ENCODE measurements around the gene NPY4R2. TPM values are rescaled to one million over a fixed set of nuclear protein-coding genes. Genes with fewer than 3 reads are reported as not detected.
"Not testable (repeated sequence)": the region's sequence is repeated elsewhere in the genome, so short reads cannot be mapped to it uniquely, and the experiment has no call there.

NPY4R2 gene
- total RNA-seq, 2 donors from 2014 or later: 0.24 TPM; not detected in 1

DNA sequence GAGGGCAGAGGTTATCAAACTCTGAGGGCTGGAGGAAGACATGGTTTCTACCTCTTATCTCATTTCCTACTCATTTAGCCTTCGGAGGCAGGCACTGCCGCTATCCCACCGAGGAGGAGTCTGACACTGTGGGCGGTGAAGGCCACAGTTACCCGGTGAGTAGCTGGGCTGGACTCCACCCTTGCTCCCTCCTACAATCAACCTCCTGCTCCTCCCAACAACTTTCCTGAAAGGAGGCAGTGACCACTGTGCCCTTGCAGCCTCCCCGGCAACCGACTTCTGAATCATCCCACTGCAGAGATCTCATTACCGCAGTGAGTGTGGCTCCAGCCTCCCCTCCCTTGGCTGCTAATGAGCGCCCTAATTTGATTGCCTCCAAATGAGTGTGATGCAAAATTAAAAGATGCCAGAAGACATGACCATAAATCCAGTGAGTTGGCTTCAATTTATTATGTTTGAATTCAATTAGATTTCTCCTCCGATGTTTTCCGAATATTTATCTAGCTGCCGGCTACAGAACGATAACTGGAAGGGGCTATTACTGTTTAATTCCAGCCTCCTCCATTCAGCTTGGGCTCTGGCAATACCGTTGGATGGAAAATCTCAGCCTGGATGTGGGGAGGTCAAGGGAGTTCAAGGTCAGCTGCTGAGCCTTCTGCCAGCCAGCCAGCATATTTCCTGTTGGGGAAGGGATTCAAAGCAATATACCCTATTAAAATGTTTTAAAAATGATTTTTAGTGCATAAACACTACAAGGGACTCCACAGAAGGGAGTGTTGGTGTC, 46.0 kb downstream of the NPY4R2 start:
- H3K4me1 Mint-ChIP-seq; H3K27ac ChIP-seq (ENCODE audit: low read depth, low read length); H3K4me1 ChIP-seq (ENCODE audit: control insufficient read depth, insufficient read depth, low read length); H3K9ac ChIP-seq (ENCODE audit: extremely low read depth, low read length, poor library complexity, severe bottlenecking); H3K27ac Mint-ChIP-seq; H3K9me3 Mint-ChIP-seq; H3K9me3 ChIP-seq (ENCODE audit: control insufficient read depth, low read length); H3K27me3 ChIP-seq (ENCODE audit: control insufficient read depth, insufficient read depth, low read length, poor library complexity, severe bottlenecking); H3K4me3 ChIP-seq (ENCODE audit: low read length); H3K36me3 Mint-ChIP-seq (ENCODE audit: low read depth); DNase-seq; H3K27me3 Mint-ChIP-seq (ENCODE audit: insufficient read depth); H3K4me3 Mint-ChIP-seq; H3K36me3 ChIP-seq (ENCODE audit: control insufficient read depth, insufficient read depth, low read length): not testable (repeated sequence)
- WGBS, 2 experiments (ENCODE audit: insufficient coverage in 1 of 2, insufficient read length in 1 of 2): 67% methylated on average over 3 of the region's 14 CpGs; no CpG with 5 or more reads in 1 of the 2 experiments

DNA sequence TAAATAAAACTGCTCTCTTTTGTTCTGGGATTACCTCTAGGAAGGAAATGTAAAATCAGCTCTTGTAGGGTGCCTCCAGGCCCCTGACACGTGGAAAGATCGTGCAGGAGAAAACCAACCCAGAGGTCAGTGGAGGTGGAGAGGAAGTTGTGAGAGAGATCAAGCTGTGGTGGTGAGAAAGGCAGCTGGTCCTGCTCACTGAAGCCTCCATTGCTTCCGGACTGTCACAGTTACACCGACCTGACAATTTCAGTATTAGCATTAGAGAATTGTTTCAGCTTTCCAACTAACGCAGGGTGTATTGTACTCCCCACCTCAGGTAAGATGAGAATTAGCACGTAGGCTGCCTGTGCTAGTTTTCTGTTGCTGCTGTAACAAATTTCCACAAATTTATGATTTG, 50.5 kb downstream of the NPY4R2 start:
- not testable (repeated sequence) for H3K4me1 ChIP-seq (ENCODE audit: control insufficient read depth, insufficient read depth, low read length); H3K27me3 Mint-ChIP-seq (ENCODE audit: insufficient read depth); H3K4me3 ChIP-seq (ENCODE audit: low read length); DNase-seq; H3K9me3 ChIP-seq (ENCODE audit: control insufficient read depth, low read length); H3K36me3 ChIP-seq (ENCODE audit: control insufficient read depth, insufficient read depth, low read length); H3K4me1 Mint-ChIP-seq; H3K27ac ChIP-seq (ENCODE audit: low read depth, low read length); H3K36me3 Mint-ChIP-seq (ENCODE audit: low read depth); H3K4me3 Mint-ChIP-seq; H3K9me3 Mint-ChIP-seq; H3K9ac ChIP-seq (ENCODE audit: extremely low read depth, low read length, poor library complexity, severe bottlenecking); H3K27ac Mint-ChIP-seq; H3K27me3 ChIP-seq (ENCODE audit: control insufficient read depth, insufficient read depth, low read length, poor library complexity, severe bottlenecking)
- WGBS, 2 experiments (ENCODE audit: insufficient coverage in 1 of 2, insufficient read length in 1 of 2): 96 to 100% methylated on average over 2 to 4 of the region's 6 CpGs

DNA sequence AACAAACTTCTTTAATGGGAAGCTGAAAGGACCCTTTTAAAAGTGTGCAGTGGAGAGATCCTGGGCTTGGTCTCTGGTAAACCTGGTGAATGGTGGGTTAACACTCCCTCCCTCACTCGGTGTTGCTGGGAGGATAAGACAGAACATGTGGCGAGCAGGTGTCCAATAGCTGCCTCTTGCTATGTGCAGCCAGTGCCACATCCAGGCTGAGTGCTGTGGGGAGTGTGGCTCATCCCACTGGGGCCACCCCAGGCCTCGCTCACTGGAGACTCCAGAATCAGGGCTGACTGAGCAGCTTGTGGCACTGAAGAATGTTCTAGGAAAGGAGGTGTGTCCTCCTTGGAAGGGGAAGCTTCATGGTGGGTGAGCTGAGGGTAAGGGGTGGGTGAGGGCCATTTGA, 51.6 kb downstream of the NPY4R2 start:
- not testable (repeated sequence) for H3K4me3 Mint-ChIP-seq; H3K27me3 ChIP-seq (ENCODE audit: control insufficient read depth, insufficient read depth, low read length, poor library complexity, severe bottlenecking); H3K9me3 Mint-ChIP-seq; H3K4me1 ChIP-seq (ENCODE audit: control insufficient read depth, insufficient read depth, low read length); H3K36me3 Mint-ChIP-seq (ENCODE audit: low read depth); DNase-seq; H3K27me3 Mint-ChIP-seq (ENCODE audit: insufficient read depth); H3K36me3 ChIP-seq (ENCODE audit: control insufficient read depth, insufficient read depth, low read length); H3K27ac Mint-ChIP-seq; H3K9ac ChIP-seq (ENCODE audit: extremely low read depth, low read length, poor library complexity, severe bottlenecking); H3K4me3 ChIP-seq (ENCODE audit: low read length); H3K27ac ChIP-seq (ENCODE audit: low read depth, low read length); H3K9me3 ChIP-seq (ENCODE audit: control insufficient read depth, low read length); H3K4me1 Mint-ChIP-seq
- WGBS, 2 experiments (ENCODE audit: insufficient coverage in 1 of 2, insufficient read length in 1 of 2): 90% methylated on average over 3 of the region's 3 CpGs; no CpG with 5 or more reads in 1 of the 2 experiments

DNA sequence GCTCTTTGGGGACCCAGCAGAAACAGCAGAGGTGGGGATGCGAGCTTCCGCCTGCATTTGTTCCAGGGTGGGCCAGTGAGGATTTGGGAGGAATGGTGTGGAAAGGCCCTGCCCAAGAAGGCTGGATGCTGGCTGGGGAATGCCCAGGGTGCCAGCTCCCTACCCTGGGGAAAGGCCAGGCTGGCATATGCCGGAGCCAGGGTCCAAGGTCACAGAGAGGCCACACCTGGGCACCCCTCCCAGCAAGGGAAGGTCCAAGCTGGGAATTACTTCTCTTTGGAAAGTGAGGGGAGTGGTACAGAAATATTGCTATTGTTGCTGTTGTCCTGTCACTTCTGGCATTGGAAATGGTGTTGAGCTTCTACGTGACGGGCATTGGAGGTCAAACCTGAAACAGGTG, 53.1 kb downstream of the NPY4R2 start:
- H3K36me3 Mint-ChIP-seq (ENCODE audit: low read depth); DNase-seq; H3K4me3 ChIP-seq (ENCODE audit: low read length); H3K9me3 Mint-ChIP-seq; H3K27ac ChIP-seq (ENCODE audit: low read depth, low read length); H3K27ac Mint-ChIP-seq; H3K9me3 ChIP-seq (ENCODE audit: control insufficient read depth, low read length); H3K4me3 Mint-ChIP-seq; H3K27me3 Mint-ChIP-seq (ENCODE audit: insufficient read depth); H3K36me3 ChIP-seq (ENCODE audit: control insufficient read depth, insufficient read depth, low read length); H3K9ac ChIP-seq (ENCODE audit: extremely low read depth, low read length, poor library complexity, severe bottlenecking); H3K27me3 ChIP-seq (ENCODE audit: control insufficient read depth, insufficient read depth, low read length, poor library complexity, severe bottlenecking); H3K4me1 Mint-ChIP-seq; H3K4me1 ChIP-seq (ENCODE audit: control insufficient read depth, insufficient read depth, low read length): not testable (repeated sequence)
- WGBS, 2 experiments (ENCODE audit: insufficient coverage in 1 of 2, insufficient read length in 1 of 2): no CpG with 5 or more reads among the region's 5 CpGs

DNA sequence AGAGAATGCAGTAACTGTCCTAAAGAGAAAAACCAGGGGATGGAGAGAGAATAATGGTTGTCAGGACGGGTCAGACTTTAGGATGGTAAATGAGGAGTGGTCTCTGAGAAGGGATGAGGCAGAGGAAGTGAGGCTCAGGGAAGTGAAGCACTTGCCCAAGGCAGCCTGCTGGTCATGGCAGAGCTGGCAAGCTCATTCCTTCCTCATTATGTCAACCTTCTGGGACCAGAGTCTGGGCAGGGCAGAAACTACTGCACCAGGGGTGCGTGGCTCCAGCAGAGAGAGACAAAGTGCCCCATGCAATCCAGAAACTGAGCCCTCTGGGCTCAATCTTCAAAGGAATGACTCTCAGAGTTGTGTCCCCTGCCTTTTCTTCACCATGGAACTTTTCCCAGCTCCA, 53.6 kb downstream of the NPY4R2 start:
- DNase-seq; H3K36me3 Mint-ChIP-seq (ENCODE audit: low read depth); H3K4me1 ChIP-seq (ENCODE audit: control insufficient read depth, insufficient read depth, low read length); H3K4me3 Mint-ChIP-seq; H3K4me3 ChIP-seq (ENCODE audit: low read length); H3K4me1 Mint-ChIP-seq; H3K27me3 ChIP-seq (ENCODE audit: control insufficient read depth, insufficient read depth, low read length, poor library complexity, severe bottlenecking); H3K36me3 ChIP-seq (ENCODE audit: control insufficient read depth, insufficient read depth, low read length); H3K27ac Mint-ChIP-seq; H3K27ac ChIP-seq (ENCODE audit: low read depth, low read length); H3K9ac ChIP-seq (ENCODE audit: extremely low read depth, low read length, poor library complexity, severe bottlenecking); H3K9me3 Mint-ChIP-seq; H3K9me3 ChIP-seq (ENCODE audit: control insufficient read depth, low read length); H3K27me3 Mint-ChIP-seq (ENCODE audit: insufficient read depth): not testable (repeated sequence)
- WGBS, 2 experiments (ENCODE audit: insufficient coverage in 1 of 2, insufficient read length in 1 of 2): no CpG with 5 or more reads among the region's 2 CpGs

Other genes starting within 250 kb of the NPY4R2 start
- under 1 TPM; 0.26 to 0.33 TPM for gene SYT15B, start 155.1 kb upstream of the NPY4R2 start, total RNA-seq
- not detected for gene FAM25C, start 81.1 kb downstream of the NPY4R2 start, total RNA-seq

Measured in endodermal cell (in vitro differentiated cells).